ENCODE data around the gene PASD1.
"Not testable (repeated sequence)": the region's sequence is repeated elsewhere in the genome, so short reads cannot be mapped to it uniquely, and the experiment has no call there.

The PASD1 gene

GRCh38 chrX:151537572-151537971 is 25.9 kb upstream of the PASD1 start:
- no peak for DNase-seq (ENCODE audit: low spot score)
- TF ChIP-seq, protein P1, sequence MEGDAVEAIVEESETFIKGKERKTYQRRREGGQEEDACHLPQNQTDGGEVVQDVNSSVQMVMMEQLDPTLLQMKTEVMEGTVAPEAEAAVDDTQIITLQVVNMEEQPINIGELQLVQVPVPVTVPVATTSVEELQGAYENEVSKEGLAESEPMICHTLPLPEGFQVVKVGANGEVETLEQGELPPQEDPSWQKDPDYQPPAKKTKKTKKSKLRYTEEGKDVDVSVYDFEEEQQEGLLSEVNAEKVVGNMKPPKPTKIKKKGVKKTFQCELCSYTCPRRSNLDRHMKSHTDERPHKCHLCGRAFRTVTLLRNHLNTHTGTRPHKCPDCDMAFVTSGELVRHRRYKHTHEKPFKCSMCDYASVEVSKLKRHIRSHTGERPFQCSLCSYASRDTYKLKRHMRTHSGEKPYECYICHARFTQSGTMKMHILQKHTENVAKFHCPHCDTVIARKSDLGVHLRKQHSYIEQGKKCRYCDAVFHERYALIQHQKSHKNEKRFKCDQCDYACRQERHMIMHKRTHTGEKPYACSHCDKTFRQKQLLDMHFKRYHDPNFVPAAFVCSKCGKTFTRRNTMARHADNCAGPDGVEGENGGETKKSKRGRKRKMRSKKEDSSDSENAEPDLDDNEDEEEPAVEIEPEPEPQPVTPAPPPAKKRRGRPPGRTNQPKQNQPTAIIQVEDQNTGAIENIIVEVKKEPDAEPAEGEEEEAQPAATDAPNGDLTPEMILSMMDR (IDR thresholded peaks at IDR 0.05; ENCODE audit: borderline replicate concordance, control extremely low read depth, extremely low read depth, insufficient read depth, missing control alignments): no peak
- in situ Hi-C loops (cut with MboI; ENCODE audit: low sequenced_read_pairs, unreplicated experiment): no loop called here

GRCh38 chrX:151538190-151539122 is 25.0 kb upstream of the PASD1 start:
- TF ChIP-seq, protein P1 (IDR thresholded peaks at IDR 0.05; ENCODE audit: borderline replicate concordance, control extremely low read depth, extremely low read depth, insufficient read depth, missing control alignments): no peak
- DNase-seq (ENCODE audit: low spot score): no peak
- in situ Hi-C loops (cut with MboI; ENCODE audit: low sequenced_read_pairs, unreplicated experiment): no loop called here

GRCh38 chrX:151543706-151544105 is 19.8 kb upstream of the PASD1 start:
- in situ Hi-C loops (cut with MboI; ENCODE audit: low sequenced_read_pairs, unreplicated experiment): no loop called here
- DNase-seq (ENCODE audit: low spot score): no peak
- TF ChIP-seq, protein P1 (IDR thresholded peaks at IDR 0.05; ENCODE audit: borderline replicate concordance, control extremely low read depth, extremely low read depth, insufficient read depth, missing control alignments): no peak

GRCh38 chrX:151546226-151546625 is 17.2 kb upstream of the PASD1 start:
- DNase-seq (ENCODE audit: low spot score); in situ Hi-C loops (cut with MboI; ENCODE audit: low sequenced_read_pairs, unreplicated experiment): not testable (repeated sequence)

- in situ Hi-C loops (cut with MboI; ENCODE audit: low sequenced_read_pairs, unreplicated experiment); DNase-seq (ENCODE audit: low spot score): not testable (repeated sequence)
Measured at GRCh38 chrX:151551176-151551575, 12.3 kb upstream of the PASD1 start.

DNA sequence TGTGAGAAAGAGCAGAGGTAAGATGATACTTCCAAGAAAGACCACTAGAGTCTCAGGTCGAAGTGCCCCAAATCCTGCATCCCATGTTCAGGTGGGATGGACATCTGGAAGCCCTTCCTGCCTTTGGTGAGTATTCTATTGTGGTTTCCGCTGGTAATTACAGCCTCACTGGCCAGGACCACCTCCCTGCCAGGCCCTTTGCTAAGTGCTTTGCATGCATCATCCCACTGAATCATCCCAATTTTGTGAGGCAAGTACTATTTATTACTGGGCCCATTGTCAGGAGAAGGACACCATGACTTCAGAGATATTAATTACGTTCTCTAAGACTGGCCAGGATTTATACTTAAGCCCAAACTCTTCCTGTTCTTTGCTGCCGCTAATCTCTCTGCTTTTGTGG is 10.7 kb upstream of the PASD1 start:
- in situ Hi-C loops (cut with MboI; ENCODE audit: low sequenced_read_pairs, unreplicated experiment): no loop called here
- DNase-seq (ENCODE audit: low spot score): no peak
- TF ChIP-seq, protein P1 (IDR thresholded peaks at IDR 0.05; ENCODE audit: borderline replicate concordance, control extremely low read depth, extremely low read depth, insufficient read depth, missing control alignments): no peak

- in situ Hi-C loops (cut with MboI; ENCODE audit: low sequenced_read_pairs, unreplicated experiment); DNase-seq (ENCODE audit: low spot score): not testable (repeated sequence)
Measured at GRCh38 chrX:151555301-151555700, 8.2 kb upstream of the PASD1 start.

GRCh38 chrX:151562485-151562884 is 990 bp upstream of the PASD1 start:
- in situ Hi-C loops (cut with MboI; ENCODE audit: low sequenced_read_pairs, unreplicated experiment); DNase-seq (ENCODE audit: low spot score): not testable (repeated sequence)

GRCh38 chrX:151563003-151563402 is 472 bp upstream of the PASD1 start:
- in situ Hi-C loops (cut with MboI; ENCODE audit: low sequenced_read_pairs, unreplicated experiment); DNase-seq (ENCODE audit: low spot score): not testable (repeated sequence)

Measured in GM13976 (cell line).